Measurements from ENCODE around the gene OGN.

DNA sequence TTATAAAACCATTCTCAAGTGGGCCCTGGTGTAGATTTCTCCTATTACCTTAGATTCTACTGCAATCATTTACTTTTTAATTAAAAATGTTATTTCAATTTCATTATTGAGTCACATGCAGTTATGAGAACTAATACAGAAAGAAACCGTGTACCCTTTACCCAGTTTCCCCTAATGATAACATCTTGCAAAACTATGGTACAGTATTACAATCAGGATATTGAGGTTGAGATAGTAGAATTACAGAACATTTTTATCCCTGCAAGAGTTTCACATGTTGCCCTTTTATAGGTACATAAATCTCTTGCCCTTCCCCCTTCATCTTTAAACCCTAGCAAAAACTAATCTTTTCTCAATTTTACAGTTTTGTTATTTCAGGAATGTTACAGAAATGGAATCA, 30.9 kb upstream of the OGN start:
- TF ChIP-seq, protein P1, sequence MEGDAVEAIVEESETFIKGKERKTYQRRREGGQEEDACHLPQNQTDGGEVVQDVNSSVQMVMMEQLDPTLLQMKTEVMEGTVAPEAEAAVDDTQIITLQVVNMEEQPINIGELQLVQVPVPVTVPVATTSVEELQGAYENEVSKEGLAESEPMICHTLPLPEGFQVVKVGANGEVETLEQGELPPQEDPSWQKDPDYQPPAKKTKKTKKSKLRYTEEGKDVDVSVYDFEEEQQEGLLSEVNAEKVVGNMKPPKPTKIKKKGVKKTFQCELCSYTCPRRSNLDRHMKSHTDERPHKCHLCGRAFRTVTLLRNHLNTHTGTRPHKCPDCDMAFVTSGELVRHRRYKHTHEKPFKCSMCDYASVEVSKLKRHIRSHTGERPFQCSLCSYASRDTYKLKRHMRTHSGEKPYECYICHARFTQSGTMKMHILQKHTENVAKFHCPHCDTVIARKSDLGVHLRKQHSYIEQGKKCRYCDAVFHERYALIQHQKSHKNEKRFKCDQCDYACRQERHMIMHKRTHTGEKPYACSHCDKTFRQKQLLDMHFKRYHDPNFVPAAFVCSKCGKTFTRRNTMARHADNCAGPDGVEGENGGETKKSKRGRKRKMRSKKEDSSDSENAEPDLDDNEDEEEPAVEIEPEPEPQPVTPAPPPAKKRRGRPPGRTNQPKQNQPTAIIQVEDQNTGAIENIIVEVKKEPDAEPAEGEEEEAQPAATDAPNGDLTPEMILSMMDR (IDR thresholded peaks at IDR 0.05), result no peak
- no peak for TF ChIP-seq POLR2AphosphoS5 (IDR thresholded peaks at IDR 0.05)
